RPMI7951 (cell line): Measurements from ENCODE around the gene TIMP4. TPM values are rescaled to one million over a fixed set of nuclear protein-coding genes. Genes with fewer than 3 reads are reported as not detected.

Experiments used
- total RNA-seq: library from RNA; depleted of rRNA; stranded (reverse); fragments of >200 nt; shearing (Covaris generic); gene quantifications from 2 replicates; pipeline ENCODE4 v1.2.3, GENCODE V29; 2014; rRNA removed

Gene TIMP4
- total RNA-seq, 1 experiment from 2014 or later: not detected

Other genes starting within 250 kb of the TIMP4 start
- not detected in 2 replicates for gene SYN2, start 154.5 kb downstream of the TIMP4 start, total RNA-seq
- 7.8 and 8.1 TPM in 2 replicates for gene PPARG, start 130.2 kb upstream of the TIMP4 start, total RNA-seq